HL-60 (cell line): ENCODE data around the gene SMPDL3A.

Experiments
- CTCF ChIP-seq: IDR thresholded peaks from one replicate; pipeline ENCODE4 v1.5.1; 2011; ENCODE audit warnings: low read length, control low read depth, inconsistent platforms; ENCODE audit not compliant: insufficient read depth
- GABPA ChIP-seq: IDR thresholded peaks from 2 replicates; pipeline ENCODE4 v1.6.1; 2012; ENCODE audit warnings: low read depth
- POLR2AphosphoS5 ChIP-seq: IDR thresholded peaks from 2 replicates; pipeline ENCODE4 v1.6.1; 2012; ENCODE audit warnings: low read depth
- SPI1 ChIP-seq: IDR thresholded peaks from 2 replicates; pipeline ENCODE4 v1.6.1; 2012; ENCODE audit warnings: low read depth, mild to moderate bottlenecking, borderline replicate concordance
- TF ChIP-seq, protein P1 (sequence below): IDR thresholded peaks from 2 replicates; pipeline ENCODE4 v1.6.1; 2012; ENCODE audit warnings: low read depth; ENCODE audit not compliant: insufficient replicate concordance

- TF ChIP-seq CTCF (no peak), GABPA (no peak), POLR2AphosphoS5 (no peak), SPI1 (no peak)
- TF ChIP-seq, protein P1, sequence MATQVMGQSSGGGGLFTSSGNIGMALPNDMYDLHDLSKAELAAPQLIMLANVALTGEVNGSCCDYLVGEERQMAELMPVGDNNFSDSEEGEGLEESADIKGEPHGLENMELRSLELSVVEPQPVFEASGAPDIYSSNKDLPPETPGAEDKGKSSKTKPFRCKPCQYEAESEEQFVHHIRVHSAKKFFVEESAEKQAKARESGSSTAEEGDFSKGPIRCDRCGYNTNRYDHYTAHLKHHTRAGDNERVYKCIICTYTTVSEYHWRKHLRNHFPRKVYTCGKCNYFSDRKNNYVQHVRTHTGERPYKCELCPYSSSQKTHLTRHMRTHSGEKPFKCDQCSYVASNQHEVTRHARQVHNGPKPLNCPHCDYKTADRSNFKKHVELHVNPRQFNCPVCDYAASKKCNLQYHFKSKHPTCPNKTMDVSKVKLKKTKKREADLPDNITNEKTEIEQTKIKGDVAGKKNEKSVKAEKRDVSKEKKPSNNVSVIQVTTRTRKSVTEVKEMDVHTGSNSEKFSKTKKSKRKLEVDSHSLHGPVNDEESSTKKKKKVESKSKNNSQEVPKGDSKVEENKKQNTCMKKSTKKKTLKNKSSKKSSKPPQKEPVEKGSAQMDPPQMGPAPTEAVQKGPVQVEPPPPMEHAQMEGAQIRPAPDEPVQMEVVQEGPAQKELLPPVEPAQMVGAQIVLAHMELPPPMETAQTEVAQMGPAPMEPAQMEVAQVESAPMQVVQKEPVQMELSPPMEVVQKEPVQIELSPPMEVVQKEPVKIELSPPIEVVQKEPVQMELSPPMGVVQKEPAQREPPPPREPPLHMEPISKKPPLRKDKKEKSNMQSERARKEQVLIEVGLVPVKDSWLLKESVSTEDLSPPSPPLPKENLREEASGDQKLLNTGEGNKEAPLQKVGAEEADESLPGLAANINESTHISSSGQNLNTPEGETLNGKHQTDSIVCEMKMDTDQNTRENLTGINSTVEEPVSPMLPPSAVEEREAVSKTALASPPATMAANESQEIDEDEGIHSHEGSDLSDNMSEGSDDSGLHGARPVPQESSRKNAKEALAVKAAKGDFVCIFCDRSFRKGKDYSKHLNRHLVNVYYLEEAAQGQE: no peak
These were observed 8.5 kb downstream of the SMPDL3A start for GRCh38 chr6:122797537-122797936.
